GM12801 (cell line): Measurements from ENCODE around the gene NCOA3.

Experiments
- TF ChIP-seq, protein P1 (sequence below): IDR thresholded peaks from one replicate; pipeline ENCODE4 v1.5.1; 2011; ENCODE audit warnings: control low read depth; ENCODE audit not compliant: insufficient read length; ENCODE audit errors: extremely low read depth

NCOA3 gene

DNA sequence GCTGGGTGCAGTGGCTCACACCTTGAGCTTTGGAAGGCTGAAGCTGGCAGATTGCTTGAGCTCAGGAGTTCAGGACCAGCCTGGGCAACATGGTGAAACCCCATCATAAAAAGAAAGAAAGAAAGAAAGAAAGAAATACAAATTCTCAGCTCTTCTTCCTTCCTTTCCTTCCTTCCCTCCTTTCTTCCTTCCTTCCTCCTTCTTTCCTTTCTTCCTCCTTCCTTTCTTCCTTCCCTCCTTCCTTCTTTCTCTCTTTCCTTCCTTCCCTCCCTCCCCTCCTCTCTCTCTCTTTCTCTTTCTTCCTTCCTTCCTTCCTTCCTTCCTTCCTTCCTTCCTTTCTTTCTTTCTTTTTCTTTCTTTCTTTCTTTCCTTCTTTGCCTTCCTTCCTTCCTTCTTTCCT is 21.0 kb upstream of the NCOA3 start:
- TF ChIP-seq, protein P1, sequence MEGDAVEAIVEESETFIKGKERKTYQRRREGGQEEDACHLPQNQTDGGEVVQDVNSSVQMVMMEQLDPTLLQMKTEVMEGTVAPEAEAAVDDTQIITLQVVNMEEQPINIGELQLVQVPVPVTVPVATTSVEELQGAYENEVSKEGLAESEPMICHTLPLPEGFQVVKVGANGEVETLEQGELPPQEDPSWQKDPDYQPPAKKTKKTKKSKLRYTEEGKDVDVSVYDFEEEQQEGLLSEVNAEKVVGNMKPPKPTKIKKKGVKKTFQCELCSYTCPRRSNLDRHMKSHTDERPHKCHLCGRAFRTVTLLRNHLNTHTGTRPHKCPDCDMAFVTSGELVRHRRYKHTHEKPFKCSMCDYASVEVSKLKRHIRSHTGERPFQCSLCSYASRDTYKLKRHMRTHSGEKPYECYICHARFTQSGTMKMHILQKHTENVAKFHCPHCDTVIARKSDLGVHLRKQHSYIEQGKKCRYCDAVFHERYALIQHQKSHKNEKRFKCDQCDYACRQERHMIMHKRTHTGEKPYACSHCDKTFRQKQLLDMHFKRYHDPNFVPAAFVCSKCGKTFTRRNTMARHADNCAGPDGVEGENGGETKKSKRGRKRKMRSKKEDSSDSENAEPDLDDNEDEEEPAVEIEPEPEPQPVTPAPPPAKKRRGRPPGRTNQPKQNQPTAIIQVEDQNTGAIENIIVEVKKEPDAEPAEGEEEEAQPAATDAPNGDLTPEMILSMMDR: no peak

DNA sequence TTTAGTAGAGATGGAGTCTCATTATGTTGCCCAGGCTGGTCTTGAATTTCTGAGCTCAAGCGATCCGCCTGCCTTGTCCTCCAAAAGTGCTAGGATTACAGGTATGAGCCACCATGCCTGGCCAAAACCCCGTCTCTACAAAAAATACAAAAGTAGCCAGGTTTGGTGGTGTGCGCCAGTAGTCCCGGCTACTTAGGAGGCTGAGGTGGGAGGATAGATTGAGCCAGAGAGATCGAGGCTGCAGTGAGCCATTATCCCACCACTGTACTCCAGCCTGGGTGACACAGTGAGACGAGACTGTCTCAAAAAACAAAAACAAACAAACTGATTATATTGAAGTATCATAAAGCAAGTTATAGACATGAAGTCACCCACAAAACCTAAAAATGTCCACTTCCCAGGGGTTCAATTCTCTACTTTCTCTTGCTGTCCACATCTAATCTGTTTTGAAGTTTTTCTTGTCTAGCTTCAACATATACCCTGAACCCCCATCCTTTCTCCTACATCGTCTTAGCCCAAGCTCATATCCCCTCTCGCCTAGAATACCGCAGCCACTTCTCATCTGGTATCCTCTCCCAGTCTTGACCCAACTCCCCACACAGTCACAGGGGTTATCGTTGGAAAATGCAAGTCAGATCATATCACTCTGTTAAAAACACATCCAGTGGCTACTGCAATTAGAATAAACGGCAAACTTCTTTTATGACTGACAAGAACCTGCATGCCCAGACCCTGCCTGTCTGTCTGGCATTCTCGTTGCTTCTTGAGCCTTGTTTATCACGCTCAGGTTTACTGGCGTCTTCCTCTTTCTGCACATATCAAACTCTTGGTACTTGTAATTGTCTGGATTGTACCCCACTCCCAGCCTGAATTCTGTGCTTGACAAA is 20.1 kb upstream of the NCOA3 start:
- TF ChIP-seq, protein P1: no peak

DNA sequence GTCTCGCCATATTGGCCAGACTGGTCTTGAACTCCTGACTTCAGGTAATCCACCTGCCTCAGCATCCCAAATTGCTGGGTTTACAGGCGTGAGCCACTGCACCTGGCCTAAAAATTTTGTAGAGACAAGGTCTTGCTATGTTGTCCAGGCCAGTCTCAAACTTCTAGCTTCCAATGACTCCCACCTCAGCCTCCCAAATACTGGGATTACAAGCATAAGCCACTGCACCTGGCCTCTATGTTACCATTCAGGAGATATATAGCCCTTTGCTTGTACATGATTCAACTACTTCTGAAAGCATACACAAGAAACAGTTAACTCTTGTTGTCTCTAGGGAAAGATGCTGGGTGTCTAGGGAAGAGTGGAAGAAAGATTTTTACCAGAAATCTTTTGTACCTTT is 19.0 kb upstream of the NCOA3 start:
- TF ChIP-seq, protein P1: no peak

DNA sequence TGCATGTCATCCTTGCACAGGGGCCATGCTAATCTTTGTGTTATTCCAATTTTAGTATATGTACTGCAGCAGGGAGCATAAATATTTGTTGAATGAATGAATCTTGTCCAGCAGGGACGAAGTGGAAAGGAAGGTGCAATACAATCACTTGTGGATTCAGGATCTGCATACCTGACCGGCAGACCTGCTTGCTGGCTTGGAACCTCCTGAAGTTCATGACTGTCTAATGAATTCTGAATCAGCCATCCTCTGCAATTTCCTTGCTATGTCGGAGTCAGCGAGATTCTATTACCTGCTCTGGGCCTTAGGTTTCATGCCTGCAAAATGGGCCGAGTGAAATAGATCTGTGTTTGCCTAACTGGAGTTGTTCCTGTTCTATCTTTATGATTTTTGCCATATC is 17.4 kb upstream of the NCOA3 start:
- TF ChIP-seq, protein P1: no peak

DNA sequence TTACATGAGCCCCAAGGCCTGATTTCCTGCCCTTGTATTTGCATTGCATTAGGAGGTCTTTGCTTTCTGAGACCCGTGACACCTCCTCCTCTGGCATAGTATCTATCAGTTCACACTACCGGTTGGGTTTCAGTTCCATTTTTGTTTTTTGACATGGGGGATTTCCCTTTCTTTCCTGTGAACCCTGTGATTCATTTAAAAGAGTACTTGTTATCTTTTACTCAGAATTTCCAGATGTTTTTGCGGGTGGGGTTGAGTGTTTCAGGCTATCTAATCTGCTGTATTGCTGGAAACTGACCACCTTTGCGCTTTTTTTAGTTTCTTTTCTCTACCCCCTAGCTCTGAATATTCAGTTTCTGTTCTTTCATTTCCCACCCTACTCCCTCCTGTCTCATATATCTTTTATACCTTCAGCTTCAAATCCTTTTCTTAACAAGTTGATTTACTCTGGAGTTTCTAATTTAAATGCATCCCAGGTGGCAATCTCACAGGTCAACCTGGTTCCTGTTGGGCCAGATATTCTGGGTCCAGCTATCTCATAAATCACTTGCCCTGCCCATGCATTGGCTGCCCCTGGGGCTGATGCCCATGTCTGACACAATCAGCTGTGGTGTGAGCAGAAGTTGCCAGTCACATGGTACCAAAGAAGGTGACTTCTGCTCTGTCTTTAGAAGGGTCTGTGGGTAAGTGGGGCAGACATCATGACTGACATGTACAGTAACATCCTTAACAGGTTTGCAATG is 14.3 kb upstream of the NCOA3 start:
- TF ChIP-seq, protein P1: no peak

DNA sequence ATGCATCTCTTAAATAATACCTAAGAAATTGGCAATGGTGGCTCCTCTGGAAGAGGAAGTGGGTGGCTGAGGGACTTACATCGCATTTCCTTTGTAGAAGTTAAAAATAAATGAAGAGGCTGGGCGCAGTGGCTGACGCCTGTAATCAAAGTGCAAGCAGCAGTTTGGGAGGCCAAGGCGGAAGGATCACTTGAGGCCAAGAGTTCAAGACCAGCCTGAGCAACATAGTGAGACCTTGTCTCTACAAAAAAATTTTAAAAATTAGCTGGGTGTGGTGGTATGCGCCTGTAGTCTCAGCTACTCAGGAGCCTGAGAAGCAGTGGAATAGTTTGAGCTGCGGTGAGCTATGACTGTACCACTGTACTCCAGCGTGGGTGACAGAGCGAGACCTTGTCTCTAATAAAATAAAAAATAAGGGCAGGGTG is 12.2 kb upstream of the NCOA3 start:
- TF ChIP-seq, protein P1: no peak

DNA sequence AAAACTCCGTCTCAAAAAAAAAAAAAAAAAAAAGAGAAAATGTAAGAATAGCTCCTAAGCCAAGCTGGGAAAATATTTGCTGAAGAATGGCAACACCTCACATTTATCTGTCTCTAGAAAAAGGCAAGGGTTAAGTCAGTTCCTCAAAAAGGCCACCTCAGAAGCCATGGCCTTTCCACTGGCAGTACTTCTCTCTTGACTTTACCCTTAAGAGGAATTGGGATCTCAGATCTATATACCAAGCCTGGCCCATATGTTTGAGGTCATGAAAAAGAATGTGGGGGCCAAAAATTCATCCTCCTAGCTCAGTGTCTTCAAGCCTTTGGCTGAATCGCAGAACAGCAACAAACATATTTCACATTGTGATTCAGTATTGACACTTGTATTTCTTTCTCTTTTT is 10.9 kb upstream of the NCOA3 start:
- TF ChIP-seq, protein P1: no peak
